ENCODE measurements around the gene NCMAP.

DNA sequence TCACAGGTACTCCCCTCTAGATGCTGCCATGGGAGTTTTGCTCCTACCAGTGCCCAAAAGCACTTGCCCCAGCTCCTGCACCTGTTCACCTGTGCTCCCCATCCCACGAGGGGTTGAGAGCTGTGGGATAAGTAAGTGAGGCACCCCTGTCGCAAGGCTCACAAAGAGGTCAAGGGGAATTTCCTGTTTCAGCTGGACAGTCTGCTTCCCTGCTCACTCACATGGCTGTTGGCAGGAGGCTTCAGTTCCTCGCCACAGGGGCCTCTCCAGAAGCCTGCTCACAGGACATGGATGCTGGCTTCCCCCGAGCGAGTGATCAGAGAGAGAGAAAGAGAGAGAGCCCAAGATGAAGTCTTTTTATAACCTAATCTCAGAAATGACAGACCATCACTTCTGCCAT lies 8.7 kb upstream of the NCMAP start:
- TF ChIP-seq CTCF (IDR thresholded peaks at IDR 0.05 in 8 of 11, conservative IDR thresholded peaks at IDR 0.05 in 3 of 11) (no peak), POLR2AphosphoS5 (IDR thresholded peaks at IDR 0.05) (no peak), POLR2A (IDR thresholded peaks at IDR 0.05) (no peak)

All from spleen (tissue), 7 donors.